HG02588 (cell line): ENCODE measurements around the gene PRELID2.
"Not testable (repeated sequence)": the region's sequence is repeated elsewhere in the genome, so short reads cannot be mapped to it uniquely, and the experiment has no call there.

Experiments
- ATAC-seq: cut with Tn5 transposase; IDR thresholded peaks from one replicate; pipeline ENCODE4 v1.9.1; 2021; ENCODE audit warnings: mild to moderate bottlenecking, moderate library complexity; ENCODE audit not compliant: unreplicated experiment

PRELID2 gene

DNA sequence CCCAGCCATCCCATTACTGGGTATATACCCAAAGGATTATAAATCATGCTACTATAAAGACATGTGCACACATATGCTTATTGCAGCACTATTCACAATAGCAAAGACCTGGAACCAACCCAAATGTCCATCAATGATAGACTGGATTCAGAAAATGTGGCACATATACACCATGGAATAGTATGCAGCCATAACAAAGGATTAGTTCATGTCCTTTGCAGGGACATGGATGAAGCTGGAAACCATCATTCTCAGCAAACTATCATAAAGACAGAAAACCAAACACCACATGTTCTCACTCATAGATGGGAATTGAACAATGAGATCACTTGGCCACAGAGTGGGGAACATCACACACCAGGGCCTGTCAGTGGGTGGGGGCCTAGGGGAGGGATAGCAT is 36.6 kb downstream of the PRELID2 start:
- not testable (repeated sequence) for ATAC-seq

DNA sequence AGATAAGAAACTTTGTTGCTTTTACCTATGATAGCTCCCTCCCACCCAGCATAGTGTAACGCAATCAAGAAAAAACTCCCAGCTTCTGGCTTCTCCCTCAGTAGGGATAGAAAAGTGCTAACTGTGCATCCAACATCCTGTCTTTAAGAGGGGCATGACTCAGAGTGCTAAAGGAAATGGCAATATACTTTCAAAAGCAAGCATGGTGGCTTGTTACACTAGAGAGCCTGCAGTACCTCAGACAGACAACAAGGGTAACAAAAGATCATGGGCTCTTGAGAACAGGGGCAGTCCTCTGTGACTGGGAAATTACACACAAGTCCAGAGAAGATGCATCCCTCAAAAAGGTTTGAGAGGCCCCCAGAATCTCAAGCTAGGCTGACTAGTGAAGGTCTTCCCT is 37.8 kb downstream of the PRELID2 start:
- no peak for ATAC-seq

DNA sequence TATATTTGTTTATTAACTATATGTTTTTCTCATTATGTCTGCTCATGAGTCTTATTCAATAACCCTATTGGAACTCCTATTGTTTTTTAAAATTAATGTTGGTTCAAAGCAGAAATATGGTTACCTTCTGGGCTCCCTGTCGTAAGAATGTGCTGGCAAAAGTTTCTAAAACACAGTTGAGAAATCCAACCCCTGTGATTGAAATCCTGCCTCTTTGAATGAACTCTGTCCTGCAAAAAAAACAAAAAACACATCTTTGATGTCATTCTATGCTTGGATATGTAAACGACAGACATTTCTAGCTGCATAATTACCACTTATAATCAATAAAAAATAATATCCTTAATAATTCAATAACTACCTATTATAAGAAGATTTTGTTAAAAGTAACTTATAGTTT is 38.8 kb downstream of the PRELID2 start:
- ATAC-seq, result no peak

DNA sequence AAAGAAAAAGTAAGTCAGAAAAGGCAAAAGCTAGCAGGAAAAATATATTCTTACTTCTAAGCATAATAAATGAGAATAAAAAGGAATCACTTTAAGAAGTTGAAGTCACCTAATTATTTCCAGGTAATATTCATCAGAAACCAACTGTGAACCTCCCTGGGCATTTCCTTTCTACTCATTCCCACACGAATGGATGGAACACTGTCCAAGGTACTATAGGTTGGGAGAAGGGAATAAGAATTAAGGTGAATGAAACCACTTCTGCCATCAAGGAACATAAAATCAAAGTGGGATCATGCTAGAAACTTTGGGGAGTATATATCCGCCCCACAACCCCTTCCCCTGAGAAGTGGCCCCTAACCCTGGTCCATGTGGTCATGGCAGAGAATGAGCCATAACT is 41.6 kb downstream of the PRELID2 start:
- ATAC-seq, result no peak

DNA sequence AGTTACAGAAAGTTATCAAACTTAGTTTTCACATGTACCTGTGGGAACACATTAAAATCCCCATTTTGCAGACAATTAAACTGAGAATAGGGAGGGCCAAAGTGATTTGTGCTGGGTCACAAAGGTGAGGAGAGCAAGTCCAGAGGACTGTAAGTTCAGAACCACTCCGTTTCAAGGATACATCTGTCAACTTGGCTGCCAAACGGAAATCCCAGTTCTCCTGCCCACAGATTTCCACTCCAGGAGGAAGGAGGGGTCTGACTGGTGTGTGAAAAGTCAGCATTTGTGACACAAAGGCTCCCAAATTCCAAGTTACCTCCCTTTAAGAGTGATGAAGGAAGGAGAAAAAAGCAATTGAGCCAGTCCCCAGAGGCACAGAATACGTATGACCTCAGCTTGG is 42.3 kb downstream of the PRELID2 start:
- no peak for ATAC-seq

DNA sequence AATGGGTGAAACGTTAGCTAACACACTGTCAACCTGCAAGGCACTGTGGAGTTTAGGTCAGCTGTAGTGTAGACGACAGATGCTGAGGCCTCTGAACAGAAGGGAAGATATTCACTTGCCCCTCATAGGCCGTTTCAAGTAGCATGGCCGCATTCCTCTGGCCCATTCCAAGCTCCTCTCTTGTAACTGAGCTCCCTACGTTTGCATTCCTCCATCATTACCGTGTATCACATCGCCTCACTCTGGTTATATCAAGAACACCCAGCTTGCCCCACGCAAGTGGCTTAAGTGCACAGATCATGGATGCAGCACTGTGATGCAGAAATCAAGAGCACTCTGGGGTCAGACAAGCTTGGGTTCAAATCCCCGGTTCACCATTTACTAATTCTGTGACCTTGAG is 43.3 kb downstream of the PRELID2 start:
- ATAC-seq, result no peak

DNA sequence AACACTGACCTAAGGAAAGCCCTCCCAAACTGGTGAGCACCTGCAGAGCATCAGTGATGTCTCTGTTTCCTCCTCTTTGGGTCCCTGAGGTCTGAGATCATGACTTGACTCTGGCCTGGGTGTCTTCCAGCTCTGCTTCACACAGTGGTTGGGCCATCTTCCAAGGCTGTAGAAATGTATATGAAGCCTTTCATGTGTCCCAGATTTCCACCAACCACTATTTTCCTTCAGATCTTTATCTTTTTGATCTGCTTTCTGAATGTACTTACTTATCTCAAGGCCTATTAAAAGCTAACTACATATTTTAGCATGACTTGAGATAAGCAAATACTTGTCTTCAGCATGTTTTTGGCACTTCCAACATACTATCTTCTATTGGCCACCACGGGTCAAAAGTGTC is 47.1 kb downstream of the PRELID2 start:
- no peak for ATAC-seq

DNA sequence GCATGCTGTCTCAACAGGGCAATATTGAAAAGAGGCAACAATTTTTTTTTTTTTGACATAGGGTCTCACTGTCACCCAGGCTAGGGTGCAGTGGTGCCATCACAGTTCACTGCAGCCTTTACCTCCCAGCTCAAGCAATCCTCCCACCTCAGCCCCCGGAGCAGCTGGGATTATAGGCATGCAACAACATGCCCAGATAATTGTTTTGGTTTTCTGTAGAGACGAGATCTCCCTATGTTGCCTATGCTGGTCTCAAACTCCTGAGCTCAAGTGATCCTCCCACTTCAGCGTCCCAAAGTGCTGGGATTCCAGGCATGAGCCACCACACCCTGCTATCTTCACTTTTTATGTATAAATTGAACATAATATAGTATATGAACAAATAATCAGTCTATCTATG is 47.6 kb downstream of the PRELID2 start:
- ATAC-seq, result no peak

DNA sequence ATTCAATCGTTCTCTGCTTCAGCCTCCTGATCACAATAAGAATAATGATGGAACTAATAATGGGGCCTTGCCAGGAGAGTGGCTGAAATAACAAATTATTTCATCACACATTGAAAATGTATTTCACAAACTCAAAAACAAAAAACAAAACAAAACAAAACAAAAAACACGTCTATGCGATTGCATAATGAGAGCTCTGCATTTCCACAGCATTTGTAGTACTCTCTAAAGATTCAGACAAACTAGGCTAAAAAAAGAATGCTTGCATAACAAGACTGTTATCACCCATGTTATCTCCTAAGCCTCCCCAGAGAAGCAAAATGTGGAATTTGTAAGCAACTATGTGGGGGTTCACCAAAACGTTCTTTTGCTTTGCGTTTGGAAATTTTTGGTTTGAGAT is 48.1 kb downstream of the PRELID2 start:
- no peak for ATAC-seq

DNA sequence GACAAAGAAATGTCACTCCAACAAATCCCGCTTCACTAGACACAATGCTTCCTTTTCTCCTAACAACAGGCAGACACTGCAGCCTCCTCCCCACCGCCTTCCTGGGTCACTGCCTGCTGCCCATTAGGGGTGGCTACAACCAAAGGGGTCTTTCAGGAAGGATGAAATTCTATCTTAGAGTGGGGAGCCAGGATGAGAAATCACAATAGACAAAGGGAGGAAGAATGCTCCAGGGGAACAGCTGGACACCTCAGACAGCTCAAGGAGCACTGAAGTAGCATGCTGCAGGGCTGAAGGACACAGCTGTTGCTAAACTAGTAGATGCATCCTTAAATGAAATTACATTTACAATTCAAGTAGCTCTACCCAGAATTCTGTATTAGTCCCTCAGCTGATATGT is 54.2 kb downstream of the PRELID2 start:
- no peak for ATAC-seq

DNA sequence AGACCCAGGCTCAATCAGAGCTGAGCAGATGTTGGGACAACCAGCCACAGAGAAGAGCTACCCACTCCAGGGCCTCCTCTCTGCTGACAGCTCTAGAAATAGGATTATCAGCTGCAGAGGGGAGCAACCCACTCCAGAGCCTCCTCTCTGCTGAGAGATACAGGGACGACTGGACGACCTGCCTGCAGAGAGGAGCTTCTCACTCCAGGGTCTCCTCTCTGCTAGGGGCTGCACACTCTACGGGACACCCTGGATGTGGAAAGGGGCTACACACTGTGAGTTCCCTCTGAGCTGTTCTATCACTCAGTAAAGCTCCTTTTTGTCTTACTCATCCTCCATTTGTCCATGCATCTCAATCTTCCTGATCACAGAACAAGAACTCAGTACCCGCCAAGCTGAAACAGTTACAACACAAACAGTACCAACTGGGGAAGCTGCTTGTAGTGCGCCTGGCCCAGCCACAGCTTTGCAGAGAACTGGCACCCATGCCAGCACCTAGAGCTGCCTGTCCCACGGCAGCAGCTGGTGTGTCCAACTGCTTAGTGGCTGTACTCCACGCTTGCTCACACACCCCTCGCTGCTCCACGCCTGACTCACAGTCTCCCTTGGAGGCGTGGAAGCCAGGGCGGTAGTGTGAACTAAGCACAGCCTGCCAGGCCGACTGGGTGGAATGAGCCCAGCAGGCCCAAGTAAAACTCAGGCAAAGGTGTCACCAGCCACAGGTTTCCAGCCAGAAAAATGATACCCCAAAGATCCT is 56.8 kb downstream of the PRELID2 start:
- no peak for ATAC-seq

DNA sequence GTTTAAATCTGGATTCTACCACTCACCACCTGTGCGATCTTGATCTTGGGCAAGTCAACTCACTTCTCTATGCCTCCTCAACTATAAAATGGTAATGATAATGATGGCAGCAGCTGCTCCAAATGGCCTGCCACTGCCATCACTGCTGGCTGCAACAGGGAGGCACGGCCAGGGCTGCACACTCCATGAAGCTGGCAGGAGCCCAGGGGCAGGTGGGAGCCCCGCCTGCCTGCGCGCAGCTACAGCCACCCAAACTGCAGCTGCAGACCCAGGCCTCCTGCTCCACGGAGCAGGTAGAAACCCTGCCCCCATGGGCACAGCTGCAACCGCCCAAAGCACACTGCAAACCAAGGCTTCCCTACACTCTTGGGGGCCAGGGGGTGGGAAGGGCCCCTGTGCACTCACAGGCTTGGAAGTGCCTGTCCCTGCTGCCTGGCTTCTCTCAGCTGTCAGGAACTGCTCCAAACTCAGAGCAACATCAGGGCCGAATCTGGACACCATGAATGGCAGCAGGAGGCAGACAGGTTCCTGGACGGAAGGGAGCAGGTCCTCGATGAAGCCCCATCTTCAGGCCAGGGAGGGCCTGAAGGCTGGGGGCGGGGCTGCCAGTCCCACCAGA is 57.6 kb downstream of the PRELID2 start:
- no peak for ATAC-seq

DNA sequence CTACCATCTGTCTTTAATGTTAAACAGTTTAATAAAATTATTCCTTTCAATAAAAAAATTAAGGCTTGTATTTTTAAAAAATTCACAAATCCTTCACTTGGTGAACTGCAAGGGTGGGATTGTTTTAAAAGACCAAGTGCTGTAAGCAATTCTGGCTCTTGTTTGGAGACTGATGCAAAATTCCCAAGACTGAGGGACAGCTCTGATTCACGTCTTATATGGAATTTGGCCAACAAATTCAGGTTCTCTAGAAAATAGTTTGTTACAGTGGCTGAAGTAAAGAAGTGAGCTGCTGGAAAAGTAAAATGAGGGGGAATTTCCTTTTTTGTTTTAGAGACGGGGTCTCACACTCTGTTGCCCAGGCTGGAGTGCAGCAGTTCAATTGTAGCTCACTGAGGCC is 58.3 kb downstream of the PRELID2 start:
- ATAC-seq, result no peak

DNA sequence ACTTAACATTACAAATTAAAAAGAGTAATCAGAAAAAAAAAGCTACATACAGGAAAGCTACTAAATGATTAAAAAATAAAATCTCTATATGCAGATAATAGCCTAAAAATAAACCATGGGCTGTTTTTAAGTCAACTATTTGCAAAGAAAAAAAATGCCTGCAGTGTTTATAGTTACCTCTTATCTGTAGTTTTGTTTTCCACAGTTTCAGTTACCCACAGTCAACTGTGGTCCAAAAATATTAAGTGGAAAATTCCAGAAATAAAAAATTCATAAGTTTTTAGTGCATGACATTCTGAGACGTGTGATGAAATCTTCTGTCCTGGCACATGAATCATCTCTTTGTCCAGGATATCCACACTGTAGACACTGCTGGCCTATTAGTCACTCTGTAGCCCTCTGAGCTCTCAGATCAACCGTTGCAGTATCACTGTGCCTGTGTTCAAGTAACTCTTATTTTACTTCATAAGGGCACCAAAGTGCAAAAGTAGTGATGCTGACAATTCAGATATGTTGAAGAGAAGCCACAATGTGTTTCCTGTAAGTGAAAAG is 59.2 kb downstream of the PRELID2 start:
- no peak for ATAC-seq

DNA sequence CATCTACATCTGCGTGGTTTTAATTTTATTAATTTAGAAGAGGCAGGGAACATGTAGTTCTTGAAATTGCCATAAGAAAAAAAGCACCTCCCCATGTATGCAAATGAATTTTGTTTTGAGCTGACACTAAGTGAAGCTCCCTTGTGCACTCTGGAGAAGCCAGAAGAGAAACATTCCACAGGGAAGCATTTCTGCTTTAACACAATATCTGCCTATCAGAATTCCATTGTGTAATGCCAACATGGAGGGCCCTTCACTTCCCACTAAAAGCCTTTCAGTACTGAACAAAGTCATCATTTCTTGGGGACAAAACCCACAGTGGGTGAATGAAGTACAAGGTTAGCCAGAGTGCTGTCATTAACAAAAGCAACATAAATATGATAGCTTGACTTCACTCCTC is 59.7 kb downstream of the PRELID2 start:
- ATAC-seq, result no peak

DNA sequence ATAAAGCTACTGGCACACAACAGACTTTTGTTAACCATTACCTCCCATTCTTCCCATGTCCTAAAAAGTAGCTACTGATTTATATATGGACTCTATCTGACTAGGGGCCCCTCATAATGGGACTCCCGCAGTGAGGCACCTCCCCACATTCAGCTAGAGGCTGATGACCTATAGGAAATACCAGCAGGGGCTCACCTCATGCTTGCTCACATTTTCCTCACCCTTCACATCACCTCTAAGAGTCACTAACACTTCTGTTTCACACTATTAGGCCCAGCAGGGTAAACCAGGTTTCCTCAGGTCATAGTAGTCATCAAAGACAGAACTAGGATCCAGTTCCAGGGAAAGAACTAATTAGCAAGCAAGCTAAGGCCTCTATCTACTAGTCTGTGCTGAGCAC is 60.7 kb downstream of the PRELID2 start:
- ATAC-seq, result no peak

DNA sequence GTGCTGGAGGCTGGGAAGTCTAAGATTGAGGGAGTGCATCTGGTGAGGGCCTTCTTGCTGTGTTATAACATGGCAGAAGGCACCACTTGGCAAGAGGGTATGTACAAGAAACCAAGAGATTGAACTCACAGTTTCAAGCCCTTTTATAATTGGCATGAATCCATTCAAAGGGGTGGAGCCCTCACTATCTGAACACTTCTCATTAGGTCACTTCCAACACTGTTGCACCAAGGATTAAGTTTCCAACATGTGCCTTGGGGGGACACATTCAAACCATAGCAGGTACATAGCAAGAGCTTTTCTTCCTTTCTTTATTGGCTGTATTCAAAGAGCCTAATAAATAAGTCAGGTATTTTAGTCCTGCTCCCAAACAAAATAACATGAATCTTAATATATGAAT is 62.7 kb downstream of the PRELID2 start:
- ATAC-seq, result no peak

DNA sequence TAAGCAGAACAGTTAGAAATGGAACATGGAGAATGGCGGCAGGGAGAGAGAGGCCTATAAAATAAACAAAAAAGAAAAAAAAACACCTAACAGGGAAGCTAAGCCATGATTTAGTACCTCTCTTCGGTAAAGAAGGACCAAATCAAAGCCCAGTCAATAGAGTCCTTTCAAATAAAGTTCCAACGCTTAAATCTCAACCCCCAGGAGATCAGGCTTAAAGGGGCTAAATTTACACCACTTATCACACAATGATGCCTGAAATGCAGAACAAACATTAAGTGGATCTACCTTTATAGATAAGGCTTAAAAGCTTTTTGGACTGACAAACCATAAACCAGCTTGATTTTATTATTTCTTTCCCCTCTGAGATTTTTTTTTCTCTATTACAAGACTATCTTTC is 66.3 kb downstream of the PRELID2 start:
- ATAC-seq, result no peak

DNA sequence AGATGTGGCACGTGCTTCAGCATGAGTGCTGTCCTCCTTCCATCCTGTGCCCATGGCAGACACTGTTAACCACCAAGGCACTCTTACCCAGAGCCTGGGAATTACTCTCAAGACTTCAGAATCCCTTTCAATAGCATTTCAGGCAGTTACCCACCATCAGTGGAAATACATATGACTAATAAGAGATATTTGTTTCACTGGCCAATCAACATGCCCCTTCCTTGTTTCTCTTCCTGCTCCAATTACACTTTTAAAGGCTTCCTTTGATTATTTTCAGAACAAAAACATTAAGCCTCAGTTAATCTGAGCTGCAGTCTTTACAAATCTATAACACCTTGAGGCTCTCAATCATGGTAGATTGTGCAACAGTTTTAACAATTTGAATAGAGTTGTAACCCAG is 70.8 kb downstream of the PRELID2 start:
- ATAC-seq, result no peak

DNA sequence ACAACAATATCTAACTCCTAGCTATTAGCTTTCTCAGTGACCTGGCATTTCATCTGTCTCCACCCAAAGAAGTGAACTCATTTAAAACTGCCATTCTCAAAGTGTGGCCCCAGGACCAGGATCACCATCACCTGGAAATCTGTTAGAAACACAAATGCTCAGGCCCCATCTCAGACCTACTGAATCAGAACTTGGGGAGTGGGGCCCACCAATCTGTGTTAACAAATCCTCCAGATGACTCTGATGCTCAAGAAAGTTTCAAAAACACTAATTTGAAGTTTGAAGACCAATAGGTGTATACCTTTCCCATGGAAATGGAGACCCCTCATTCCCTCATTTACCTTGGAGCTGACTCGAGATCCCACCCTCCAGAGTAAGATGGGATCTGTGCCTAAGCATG is 72.3 kb downstream of the PRELID2 start:
- no peak for ATAC-seq

DNA sequence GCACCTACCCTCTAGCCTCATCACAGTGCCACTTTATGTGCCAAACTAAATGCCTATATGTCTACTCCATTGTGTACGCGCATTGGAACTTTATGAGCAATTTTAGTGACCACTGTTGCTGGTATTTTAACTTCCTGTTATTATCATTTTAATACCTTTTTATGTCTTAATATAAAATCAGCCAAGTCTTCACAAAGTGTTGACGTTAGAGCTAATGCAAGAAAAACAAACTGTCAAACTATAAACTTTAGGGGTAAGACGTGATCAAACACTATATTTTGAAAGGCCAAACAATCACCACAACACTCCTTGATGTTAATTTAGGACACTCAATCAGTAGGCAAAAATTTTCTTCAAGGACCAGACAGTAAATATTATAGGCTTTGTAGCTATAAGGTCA is 73.9 kb downstream of the PRELID2 start:
- ATAC-seq, result no peak

DNA sequence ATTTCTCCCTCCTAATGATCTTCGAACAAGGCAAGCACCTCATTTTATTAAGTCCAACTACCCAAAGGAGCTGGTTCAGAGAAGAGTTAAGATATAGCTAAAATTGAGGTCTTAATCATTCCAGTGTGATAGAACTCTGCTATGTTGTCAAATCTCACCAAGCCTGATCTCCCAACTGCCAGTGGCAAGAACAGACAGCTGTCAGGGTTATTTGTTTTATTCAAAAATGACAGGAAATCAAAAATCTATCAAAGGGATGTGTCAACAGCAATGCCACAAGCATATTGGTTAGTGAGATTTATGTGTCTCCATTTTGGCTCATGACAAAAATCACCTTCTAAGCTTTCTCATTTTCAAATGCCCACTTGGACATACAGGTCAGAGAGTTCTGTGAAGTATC is 74.5 kb downstream of the PRELID2 start:
- no peak for ATAC-seq

DNA sequence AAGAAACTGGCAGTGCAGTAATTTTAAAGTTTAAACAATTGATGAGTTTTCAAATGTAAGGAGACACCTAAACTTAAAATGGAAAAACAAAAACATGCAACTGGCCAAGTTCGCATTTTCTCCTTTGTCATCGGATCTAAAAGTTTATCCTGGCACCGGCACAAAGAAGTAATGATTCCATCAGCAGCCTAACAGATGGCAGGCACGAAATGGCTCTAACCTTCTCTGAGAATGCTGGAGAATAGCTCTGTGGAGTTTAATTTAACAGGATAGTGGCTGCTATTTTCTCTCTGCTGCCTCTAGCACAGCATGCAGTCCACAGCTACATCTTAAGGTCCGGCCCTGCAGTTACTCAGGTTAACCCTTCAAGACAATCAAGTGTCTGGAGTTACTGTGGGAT is 82.2 kb downstream of the PRELID2 start:
- no peak for ATAC-seq
